ENCODE data around the gene PCDHA1. TPM values are rescaled to one million over a fixed set of nuclear protein-coding genes. Genes with fewer than 3 reads are reported as not detected.

PCDHA1 gene
- total RNA-seq, 4 donors from 2014 or later: not detected

- H3K9me3 ChIP-seq: no peaks in the 10 kb centered on the region
- ATAC-seq: no peak
- 3 to 4% methylated on average over 11 to 15 of the region's 19 CpGs for WGBS, 2 donors (ENCODE audit: low coverage in 1 of 2)
- H3K27ac ChIP-seq: peak overlapping the region in 1 of 4 donors; percentile 40
- no peaks in the 10 kb centered on the region for H3K27me3 ChIP-seq
- H3K4me1 ChIP-seq: peaks cover 0 to 16% (median 7%) of the 10 kb centered on the region in 3 donors
- no peaks in the 10 kb centered on the region for H3K36me3 ChIP-seq
- TF ChIP-seq POLR2A (IDR thresholded peaks at IDR 0.05) (no peak), CTCF (IDR thresholded peaks at IDR 0.05) (no peak), POLR2AphosphoS5 (IDR thresholded peaks at IDR 0.05) (no peak), EP300 (IDR thresholded peaks at IDR 0.05) (no peak)
- peak overlapping the region; percentile 18 to 36 for H3K4me3 ChIP-seq
Measured at GRCh38 chr5:141001844-141002604, 216.1 kb downstream of the PCDHA1 start.

DNA sequence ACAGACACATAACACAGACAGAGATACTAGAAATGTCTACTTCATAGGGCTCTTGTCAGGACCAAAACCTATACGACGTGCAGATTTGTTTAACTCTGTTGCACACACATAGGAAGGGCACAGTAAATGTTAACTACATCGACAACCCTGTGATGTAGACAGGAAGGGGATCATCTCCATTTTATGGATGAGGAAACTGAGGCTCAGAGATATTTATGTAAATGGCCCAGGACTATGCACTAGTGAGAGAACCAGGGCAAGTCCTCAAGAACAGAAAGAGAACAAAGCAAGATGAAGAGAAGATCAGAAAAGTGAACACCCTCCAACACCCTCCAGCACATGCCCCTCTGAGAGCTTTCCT is 216.6 kb downstream of the PCDHA1 start:
- 57 to 83% methylated on average over 3 of the region's 3 CpGs for WGBS, 2 donors (ENCODE audit: low coverage in 1 of 2)
- Histone ChIP-seq H3K27me3 (no peaks in the 10 kb centered on the region), H3K36me3 (no peaks in the 10 kb centered on the region), H3K27ac (no peak overlapping the region), H3K4me3 (no peak overlapping the region), H3K9me3 (no peaks in the 10 kb centered on the region), H3K4me1 (peaks cover 0 to 16% (median 7%) of the 10 kb centered on the region in 3 donors)
- ATAC-seq: no peak
- TF ChIP-seq POLR2A (IDR thresholded peaks at IDR 0.05): no peak
- TF ChIP-seq POLR2AphosphoS5 (IDR thresholded peaks at IDR 0.05): no peak
- TF ChIP-seq CTCF (IDR thresholded peaks at IDR 0.05): no peak
- no peak for TF ChIP-seq EP300 (IDR thresholded peaks at IDR 0.05)

- Histone ChIP-seq H3K4me3 (no peak overlapping the region), H3K27ac (no peak overlapping the region), H3K4me1 (peaks cover 0 to 16% (median 7%) of the 10 kb centered on the region in 3 donors), H3K27me3 (no peaks in the 10 kb centered on the region), H3K9me3 (no peaks in the 10 kb centered on the region), H3K36me3 (no peaks in the 10 kb centered on the region)
- 82 to 100% methylated on average over 1 to 3 of the region's 3 CpGs for WGBS, 2 donors (ENCODE audit: low coverage in 1 of 2)
- no peak for TF ChIP-seq CTCF (IDR thresholded peaks at IDR 0.05)
- no peak for TF ChIP-seq POLR2AphosphoS5 (IDR thresholded peaks at IDR 0.05)
- no peak for TF ChIP-seq EP300 (IDR thresholded peaks at IDR 0.05)
- ATAC-seq: no peak
Measured at GRCh38 chr5:141003031-141003430, 217.1 kb downstream of the PCDHA1 start.

- ATAC-seq: no peak
- Histone ChIP-seq H3K4me3 (no peak overlapping the region), H3K9me3 (no peaks in the 10 kb centered on the region), H3K36me3 (peaks cover 0 to under 1% of the 10 kb centered on the region in 2 donors), H3K27ac (no peak overlapping the region), H3K4me1 (peaks cover 0 to 16% (median 7%) of the 10 kb centered on the region in 3 donors), H3K27me3 (no peaks in the 10 kb centered on the region)
- no peak for TF ChIP-seq POLR2AphosphoS5 (IDR thresholded peaks at IDR 0.05)
- TF ChIP-seq EP300 (IDR thresholded peaks at IDR 0.05): no peak
- no peak for TF ChIP-seq POLR2A (IDR thresholded peaks at IDR 0.05)
- TF ChIP-seq CTCF (IDR thresholded peaks at IDR 0.05): no peak
- 24 to 48% methylated on average over 2 to 3 of the region's 4 CpGs for WGBS, 2 donors (ENCODE audit: low coverage in 1 of 2)
Measured at GRCh38 chr5:141003791-141004611, 218.1 kb downstream of the PCDHA1 start.
